ENCODE data around the gene ENTHD1. TPM values are rescaled to one million over a fixed set of nuclear protein-coding genes. Genes with fewer than 3 reads are reported as not detected.
"Not testable (repeated sequence)": the region's sequence is repeated elsewhere in the genome, so short reads cannot be mapped to it uniquely, and the experiment has no call there.

The ENTHD1 gene
- total RNA-seq, 2 donors from 2014 or later: 0.09 to 5.1 TPM

GRCh38 chr22:39739338-39740027 lies 154.1 kb downstream of the ENTHD1 start:
- 81% methylated on average over 4 of the region's 4 CpGs for WGBS
- Histone ChIP-seq H3K27ac (no peak overlapping the region), H3K9me3 (no peaks in the 10 kb centered on the region), H3K36me3 (no peaks in the 10 kb centered on the region), H3K4me1 (replicated peaks) (no peaks in the 10 kb centered on the region), H3K27me3 (replicated peaks; ENCODE audit: insufficient read depth) (no peaks in the 10 kb centered on the region), H3K4me3 (no peak overlapping the region)
- no peak for DNase-seq (ENCODE audit: low spot score)
- TF ChIP-seq CTCF (IDR thresholded peaks at IDR 0.05) (no peak), POLR2A (IDR thresholded peaks at IDR 0.05) (no peak), POLR2AphosphoS5 (IDR thresholded peaks at IDR 0.05) (no peak)
- intact Hi-C loops (cut with DNase I): no loop called here

GRCh38 chr22:39738746-39739145 lies 154.8 kb downstream of the ENTHD1 start:
- 70% methylated on average over 1 of the region's 1 CpG for WGBS

GRCh38 chr22:39735776-39736175 lies 157.8 kb downstream of the ENTHD1 start:
- Histone ChIP-seq H3K27me3 (replicated peaks; ENCODE audit: insufficient read depth) (no peaks in the 10 kb centered on the region), H3K4me3 (no peak overlapping the region), H3K27ac (no peak overlapping the region), H3K36me3 (no peaks in the 10 kb centered on the region), H3K9me3 (no peaks in the 10 kb centered on the region), H3K4me1 (replicated peaks) (no peaks in the 10 kb centered on the region)
- intact Hi-C loops (cut with DNase I): no loop called here
- 92% methylated on average over 10 of the region's 10 CpGs for WGBS
- no peak for TF ChIP-seq POLR2AphosphoS5 (IDR thresholded peaks at IDR 0.05)
- no peak for TF ChIP-seq CTCF (IDR thresholded peaks at IDR 0.05)
- TF ChIP-seq POLR2A (IDR thresholded peaks at IDR 0.05): no peak
- no peak for DNase-seq (ENCODE audit: low spot score)

More at GRCh38 chr22:39738746-39739145, 154.8 kb downstream of the ENTHD1 start:
- H3K27me3 ChIP-seq (replicated peaks; ENCODE audit: insufficient read depth): no peaks in the 10 kb centered on the region
- no peak overlapping the region for H3K4me3 ChIP-seq
- no peak overlapping the region for H3K27ac ChIP-seq
- intact Hi-C loops (cut with DNase I): no loop called here
- no peaks in the 10 kb centered on the region for H3K36me3 ChIP-seq
- H3K4me1 ChIP-seq (replicated peaks): no peaks in the 10 kb centered on the region
- TF ChIP-seq POLR2A (IDR thresholded peaks at IDR 0.05) (no peak), POLR2AphosphoS5 (IDR thresholded peaks at IDR 0.05) (no peak), CTCF (IDR thresholded peaks at IDR 0.05) (no peak)
- no peaks in the 10 kb centered on the region for H3K9me3 ChIP-seq
- DNase-seq (ENCODE audit: low spot score): no peak

GRCh38 chr22:39734866-39735265 lies 158.7 kb downstream of the ENTHD1 start:
- Histone ChIP-seq H3K27me3 (replicated peaks; ENCODE audit: insufficient read depth) (no peaks in the 10 kb centered on the region), H3K4me1 (replicated peaks) (no peaks in the 10 kb centered on the region), H3K9me3 (no peaks in the 10 kb centered on the region), H3K36me3 (no peaks in the 10 kb centered on the region), H3K4me3 (no peak overlapping the region), H3K27ac (no peak overlapping the region)
- WGBS: 84% methylated on average over 5 of the region's 5 CpGs
- no peak for DNase-seq (ENCODE audit: low spot score)
- no peak for TF ChIP-seq POLR2A (IDR thresholded peaks at IDR 0.05)
- no peak for TF ChIP-seq POLR2AphosphoS5 (IDR thresholded peaks at IDR 0.05)
- no peak for TF ChIP-seq CTCF (IDR thresholded peaks at IDR 0.05)
- intact Hi-C loops (cut with DNase I): no loop called here

- H3K4me3 ChIP-seq; H3K27ac ChIP-seq; H3K36me3 ChIP-seq; H3K9me3 ChIP-seq; H3K4me1 ChIP-seq (replicated peaks); DNase-seq (ENCODE audit: low spot score); H3K27me3 ChIP-seq (replicated peaks; ENCODE audit: insufficient read depth); intact Hi-C loops (cut with DNase I): not testable (repeated sequence)
- 78% methylated on average over 1 of the region's 1 CpG for WGBS
Measured at GRCh38 chr22:39734046-39734445, 159.5 kb downstream of the ENTHD1 start.
